NT2/D1 (cell line): Measurements from ENCODE around the gene UBE2O.

Source experiments
- DNase-seq: peaks from one replicate; pipeline ENCODE4 v3.0.0-alpha.2; 2011; ENCODE audit warnings: low read depth, low spot score
- H3K27me3 ChIP-seq: 2 replicates; pipeline ENCODE4 v1.6.0; 2011; ENCODE audit warnings: mild to moderate bottlenecking; ENCODE audit not compliant: insufficient read length, insufficient read depth
- H3K36me3 ChIP-seq: 2 replicates; pipeline ENCODE4 v1.6.1; 2011; ENCODE audit warnings: mild to moderate bottlenecking, low read length, mixed read lengths; ENCODE audit not compliant: insufficient read depth, insufficient read length
- H3K4me1 ChIP-seq: 2 replicates; pipeline ENCODE4 v1.5.1; 2011; ENCODE audit not compliant: insufficient read depth, insufficient read length
- H3K4me3 ChIP-seq: 2 replicates; pipeline ENCODE4 v1.5.1; 2011; ENCODE audit warnings: low read depth; ENCODE audit not compliant: insufficient read length
- H3K9ac ChIP-seq: 2 replicates; pipeline ENCODE4 v1.6.0; 2011; ENCODE audit warnings: low read depth; ENCODE audit not compliant: insufficient read length
- H3K9me3 ChIP-seq: 2 replicates; pipeline ENCODE4 v1.5.1; 2011; ENCODE audit warnings: mild to moderate bottlenecking, low read length; ENCODE audit not compliant: insufficient read depth
- SUZ12 ChIP-seq: IDR thresholded peaks from 2 replicates; pipeline ENCODE4 v1.6.1; 2011; ENCODE audit not compliant: insufficient read length, insufficient read depth; ENCODE audit errors: extremely low read depth
- YY1 ChIP-seq: IDR thresholded peaks from 2 replicates; pipeline ENCODE4 v1.6.1; 2011; ENCODE audit not compliant: insufficient read length, insufficient read depth
- ZNF274 ChIP-seq: IDR thresholded peaks from 2 replicates; pipeline ENCODE4 v1.6.1; 2011; ENCODE audit warnings: mild to moderate bottlenecking, low read depth, low read length

The UBE2O gene

GRCh38 chr17:76408037-76408849, 44.7 kb downstream of the UBE2O start:
- peaks cover 64% of the 10 kb centered on the region for H3K36me3 ChIP-seq

GRCh38 chr17:76407509-76407908, 45.4 kb downstream of the UBE2O start:
- no peaks in the 10 kb centered on the region for H3K9me3 ChIP-seq
- H3K36me3 ChIP-seq, result peaks cover 66% of the 10 kb centered on the region
- H3K4me3 ChIP-seq, result no peak overlapping the region
- no peak overlapping the region for H3K9ac ChIP-seq
- TF ChIP-seq ZNF274 (no peak), YY1 (no peak), SUZ12 (no peak)
- H3K4me1 ChIP-seq, result peaks cover 4% of the 10 kb centered on the region
- no peaks in the 10 kb centered on the region for H3K27me3 ChIP-seq
- no peak for DNase-seq

More at GRCh38 chr17:76408037-76408849, 44.7 kb downstream of the UBE2O start:
- H3K4me1 ChIP-seq, result peaks cover 4% of the 10 kb centered on the region
- no peak overlapping the region for H3K9ac ChIP-seq
- TF ChIP-seq SUZ12 (no peak), ZNF274 (no peak), YY1 (no peak)
- no peaks in the 10 kb centered on the region for H3K9me3 ChIP-seq
- no peak for DNase-seq
- no peak overlapping the region for H3K4me3 ChIP-seq
- no peaks in the 10 kb centered on the region for H3K27me3 ChIP-seq

DNA sequence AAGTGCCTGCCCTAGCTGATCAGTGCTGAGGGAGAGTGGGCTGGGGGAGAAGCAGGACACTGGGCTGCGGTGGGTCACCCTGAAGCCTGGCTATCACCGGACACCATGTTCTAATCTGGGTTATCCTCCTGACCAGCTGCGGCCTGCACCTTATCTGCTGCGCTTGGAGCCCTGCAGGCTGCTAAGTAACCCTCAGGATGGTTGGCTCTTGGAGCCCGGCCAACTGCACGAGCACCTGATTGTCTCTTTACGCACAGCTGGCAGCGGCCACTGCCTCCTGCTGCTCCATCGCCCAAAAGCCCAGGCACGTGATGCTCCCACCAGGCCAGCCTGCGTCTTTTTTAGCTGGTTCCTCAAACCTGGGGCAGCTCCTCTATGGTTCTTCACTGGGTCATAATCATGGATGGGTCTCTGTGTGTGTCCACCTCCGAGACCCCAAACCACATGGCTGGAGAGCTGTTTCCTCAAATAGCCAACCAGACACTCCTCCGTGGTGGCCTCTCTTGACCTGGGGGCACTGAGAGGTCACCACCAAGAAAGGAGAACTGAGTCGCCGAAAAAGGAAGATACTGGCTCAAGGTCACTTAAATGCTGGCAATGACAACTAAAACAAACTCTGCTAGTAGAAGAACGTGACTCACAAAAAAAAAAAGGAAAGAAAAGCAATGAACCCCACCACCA, 46.8 kb downstream of the UBE2O start:
- H3K9ac ChIP-seq, result no peak overlapping the region
- TF ChIP-seq SUZ12 (no peak), ZNF274 (no peak), YY1 (no peak)
- H3K4me3 ChIP-seq, result no peak overlapping the region
- H3K4me1 ChIP-seq, result peaks cover 4% of the 10 kb centered on the region
- H3K9me3 ChIP-seq, result no peaks in the 10 kb centered on the region
- DNase-seq, result no peak
- H3K36me3 ChIP-seq, result peaks cover 66% of the 10 kb centered on the region
- no peaks in the 10 kb centered on the region for H3K27me3 ChIP-seq

DNA sequence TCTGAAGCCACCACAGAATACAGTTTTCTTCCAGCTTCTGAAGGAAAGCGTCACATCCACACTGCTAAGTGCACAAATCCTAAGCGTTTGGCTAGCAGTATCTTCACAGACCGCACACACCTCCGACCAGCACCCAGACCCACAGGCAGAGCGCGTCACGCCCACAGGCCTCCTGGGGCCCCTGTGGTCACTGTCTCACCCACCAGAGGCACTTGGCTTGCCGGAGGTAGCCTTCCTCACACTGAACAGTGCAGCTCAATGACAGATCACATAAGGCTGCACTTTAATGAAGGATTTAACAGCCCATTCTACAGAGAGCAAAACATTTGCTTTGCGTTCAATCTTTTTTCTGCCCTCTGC, 47.4 kb downstream of the UBE2O start:
- H3K4me3 ChIP-seq, result no peak overlapping the region
- peaks cover 4% of the 10 kb centered on the region for H3K4me1 ChIP-seq
- peaks cover 70% of the 10 kb centered on the region for H3K36me3 ChIP-seq
- no peak for DNase-seq
- no peaks in the 10 kb centered on the region for H3K27me3 ChIP-seq
- no peaks in the 10 kb centered on the region for H3K9me3 ChIP-seq
- H3K9ac ChIP-seq, result no peak overlapping the region
- TF ChIP-seq ZNF274 (no peak), SUZ12 (no peak), YY1 (no peak)

DNA sequence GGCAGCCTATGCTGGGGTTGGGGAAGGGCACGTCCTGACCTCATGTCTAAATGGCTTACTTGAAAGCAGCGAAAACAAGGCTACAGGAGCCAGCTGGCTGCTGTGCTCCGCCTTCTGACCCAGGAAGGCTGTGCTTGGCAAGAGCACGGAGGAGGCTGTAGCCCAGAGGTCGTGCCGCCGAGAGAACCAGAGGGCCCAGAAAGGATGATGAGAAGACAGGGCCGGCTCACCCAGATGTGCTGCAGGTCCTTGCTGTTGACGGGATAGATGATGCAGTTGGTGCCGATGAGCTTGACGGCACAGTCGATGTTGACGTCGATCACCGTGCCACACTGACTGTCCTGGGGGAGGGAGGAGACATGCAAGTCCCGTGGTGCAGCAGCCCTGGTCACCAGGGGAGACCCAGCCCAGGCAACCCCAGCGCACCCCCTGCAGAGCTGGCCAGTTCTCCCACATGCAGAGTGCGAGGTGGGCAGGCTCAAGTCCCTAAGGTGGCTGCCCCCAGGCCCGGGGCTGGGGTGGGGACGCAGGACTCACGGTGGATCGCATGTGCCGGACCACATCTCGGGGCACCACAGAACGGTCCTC, 47.9 kb downstream of the UBE2O start:
- no peaks in the 10 kb centered on the region for H3K27me3 ChIP-seq
- H3K4me1 ChIP-seq, result no peaks in the 10 kb centered on the region
- H3K36me3 ChIP-seq, result peaks cover 70% of the 10 kb centered on the region
- H3K9me3 ChIP-seq, result no peaks in the 10 kb centered on the region
- TF ChIP-seq YY1, result no peak
- TF ChIP-seq ZNF274, result no peak
- no peak for TF ChIP-seq SUZ12
- no peak for DNase-seq
- H3K4me3 ChIP-seq, result no peak overlapping the region
- H3K9ac ChIP-seq, result no peak overlapping the region

GRCh38 chr17:76404256-76404655, 48.7 kb downstream of the UBE2O start:
- TF ChIP-seq YY1 (no peak), SUZ12 (no peak), ZNF274 (no peak)
- Histone ChIP-seq H3K36me3 (peaks cover 73% of the 10 kb centered on the region), H3K4me1 (no peaks in the 10 kb centered on the region), H3K4me3 (no peak overlapping the region), H3K9me3 (no peaks in the 10 kb centered on the region), H3K27me3 (no peaks in the 10 kb centered on the region), H3K9ac (no peak overlapping the region)
- no peak for DNase-seq

- no peak overlapping the region for H3K9ac ChIP-seq
- no peak for DNase-seq
- H3K9me3 ChIP-seq, result no peaks in the 10 kb centered on the region
- H3K4me3 ChIP-seq, result no peak overlapping the region
- H3K27me3 ChIP-seq, result no peaks in the 10 kb centered on the region
- TF ChIP-seq SUZ12 (no peak), YY1 (no peak), ZNF274 (no peak)
- H3K36me3 ChIP-seq, result peaks cover 88% of the 10 kb centered on the region
- peaks cover 2% of the 10 kb centered on the region for H3K4me1 ChIP-seq
Measured at GRCh38 chr17:76402711-76403110, 50.2 kb downstream of the UBE2O start.
